Kidney (tissue), 14 donors: Measurements from ENCODE around the gene DDAH2. TPM values are rescaled to one million over a fixed set of nuclear protein-coding genes. Genes with fewer than 3 reads are reported as not detected.

Experiments
- DNase-seq, 5 donors: peaks; one replicate each; pipeline ENCODE4 v3.0.0-alpha.2; 2013 to 2020
- FAIRE-seq: peaks from 2 replicates; lab custom pipeline; 2012; peaks lifted over from hg19 to GRCh38; lab: Jason Lieb, UNC
- H3K27ac ChIP-seq, 2 donors: one replicate each; pipeline ENCODE4 v1.7.0; 2013; ENCODE audit warnings: low read depth in 2 of 2, low read length in 2 of 2, inconsistent platforms in 1 of 2
- H3K27me3 ChIP-seq: one replicate; pipeline ENCODE4 v1.7.1; 2013; ENCODE audit warnings: low read length, inconsistent platforms; ENCODE audit not compliant: control insufficient read depth, insufficient read depth
- H3K36me3 ChIP-seq, 3 donors: one replicate each; pipeline versions ENCODE4 v1.7.0 to v1.7.1; 2013; ENCODE audit warnings: low read length in 3 of 3, control low read depth in 1 of 3, inconsistent platforms in 1 of 3; ENCODE audit not compliant: insufficient read depth in 3 of 3, control insufficient read depth in 2 of 3
- H3K4me1 ChIP-seq, 3 donors: one replicate each; pipeline versions ENCODE4 v1.7.0 to v1.7.1; 2013; ENCODE audit warnings: low read length in 3 of 3, inconsistent platforms in 1 of 3, low read depth in 1 of 3; ENCODE audit not compliant: control insufficient read depth in 2 of 3, insufficient read depth in 2 of 3
- H3K4me3 ChIP-seq, 3 donors: one replicate each; pipeline versions ENCODE4 v1.7.0 to v1.8.1; 2013; ENCODE audit warnings: low read length in 3 of 3, control low read depth in 1 of 3, inconsistent platforms in 1 of 3
- H3K9ac ChIP-seq, 3 donors: one replicate each; pipeline versions ENCODE4 v1.7.0 to v1.7.1; 2013; ENCODE audit warnings: low read length in 3 of 3, control low read depth in 1 of 3, inconsistent platforms in 1 of 3
- H3K9me3 ChIP-seq, 3 donors: one replicate each; pipeline versions ENCODE4 v1.7.0 to v1.7.1; 2013; ENCODE audit warnings: low read length in 3 of 3, control low read depth in 1 of 3, inconsistent platforms in 1 of 3; ENCODE audit not compliant: control insufficient read depth in 2 of 3, insufficient read depth in 1 of 3
- CTCF ChIP-seq: IDR thresholded peaks from 3 replicates; pipeline ENCODE4 v1.5.1; 2012; ENCODE audit warnings: mild to moderate bottlenecking, moderate library complexity, borderline replicate concordance; ENCODE audit not compliant: insufficient read depth; ENCODE audit errors: extremely low read depth
- intact Hi-C: fragments of 100-400 bp; cut with DNase I; formaldehyde crosslinking; loops from one replicate; pipeline ENCODE4 v1.11.1; 2022
- polyA plus RNA-seq: library from polyadenylated mRNA; stranded (reverse); fragments of 350-450 nt; fragmentation: Illumina TruSeq; extraction: RNeasy Lipid Tissue Mini Kit (QIAGEN cat#74804); gene quantifications from one replicate; pipeline ENCODE4 v1.2.3, GENCODE V29; 2014; ENCODE audit warnings: low read depth, low replicate concordance; ENCODE audit not compliant: insufficient read depth
- total RNA-seq: library from RNA; stranded (reverse); fragmentation: NEBNext Ultra II Directional; extraction: Animal tissue kit (Norgen Biotek cat#: 25700); gene quantifications from one replicate; pipeline ENCODE4 v1.2.1, GENCODE V29; 2021
- donor health status: control.
- donor health status: control.
- donor health status: control.
- donor health status: control.
- donor health status: control.
- donor health status: DM: yes; HTN: yes; CAD: no.
- donor health status: Normal renal cell carcinoma (clear cell type).

The DDAH2 gene
- total and polyA plus RNA-seq, 2 donors from 2014 or later = 98.9 to 147 TPM

GRCh38 chr6:31707701-31708100 lies 21.4 kb downstream of the DDAH2 start:
- Histone ChIP-seq H3K9me3 (no peaks in the 10 kb centered on the region), H3K36me3 (no peaks in the 10 kb centered on the region), H3K4me1 (no peaks in the 10 kb centered on the region), H3K27me3 (no peaks in the 10 kb centered on the region), H3K4me3 (no peak overlapping the region), H3K27ac (no peak overlapping the region), H3K9ac (no peak overlapping the region)
- intact Hi-C loops = no loop called here
- FAIRE-seq = no peak
- DNase-seq = no peak
- no peak for TF ChIP-seq CTCF

DNA sequence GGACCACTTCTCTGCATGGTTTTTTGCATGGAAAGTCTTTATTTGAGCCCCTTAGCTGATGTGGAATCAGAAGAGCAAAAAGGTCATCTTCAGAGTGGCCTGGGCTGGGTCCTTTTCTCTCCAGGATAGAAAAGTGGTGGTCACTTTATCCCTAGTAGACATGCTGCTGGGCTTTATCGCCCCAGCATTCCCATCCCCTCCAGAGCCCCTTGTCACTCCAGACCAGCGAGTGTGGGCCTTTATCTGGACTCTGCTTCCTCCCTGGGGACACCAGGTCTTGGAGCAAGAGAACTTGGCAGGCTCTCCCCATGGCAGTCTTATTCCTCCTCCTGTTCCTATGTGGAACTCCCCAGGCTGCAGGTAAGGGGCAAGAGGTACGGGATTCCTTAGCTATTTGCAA lies 22.5 kb downstream of the DDAH2 start, which contains the start of gene LY6G6F:
TSS of gene LY6G6F (plus strand) at position 268 of the 400 bp plus-strand sequence. CDS start at position 309, 41 bp downstream.
- Histone ChIP-seq H3K9me3 (no peaks in the 10 kb centered on the region), H3K36me3 (no peaks in the 10 kb centered on the region), H3K27me3 (no peaks in the 10 kb centered on the region), H3K4me1 (peaks cover 0 to 5% (median 5%) of the 10 kb centered on the region in 3 donors), H3K4me3 (no peak within 1 kb of the TSS), H3K9ac (no peak within 1 kb of the TSS), H3K27ac (no peak within 1 kb of the TSS)
- FAIRE-seq (no peak), DNase-seq (no peak)
- intact Hi-C loops = no loop called here
- no peak for TF ChIP-seq CTCF

DNA sequence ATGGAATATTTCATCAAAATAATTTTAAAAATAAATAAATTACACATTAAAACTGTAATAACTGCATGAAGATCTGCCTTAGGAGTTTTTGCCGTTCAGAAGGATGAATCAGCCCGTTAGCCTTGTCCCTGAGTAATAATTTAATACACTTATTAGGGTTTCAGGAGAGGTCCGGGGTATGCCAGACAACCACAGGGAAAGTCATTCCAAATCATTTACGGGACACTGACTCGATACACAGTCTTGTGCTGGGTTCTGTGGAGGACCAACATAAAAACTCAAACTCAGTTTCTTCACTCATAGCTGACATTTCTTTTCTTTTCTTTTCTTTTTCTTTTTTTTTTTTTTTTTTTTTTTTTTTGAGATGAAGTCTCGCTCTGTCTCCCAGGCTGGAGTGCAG lies 23.2 kb downstream of the DDAH2 start:
- Histone ChIP-seq H3K9ac (no peak overlapping the region), H3K4me3 (no peak overlapping the region), H3K9me3 (no peaks in the 10 kb centered on the region), H3K27ac (no peak overlapping the region), H3K27me3 (no peaks in the 10 kb centered on the region), H3K4me1 (peaks cover 0 to 10% (median 7%) of the 10 kb centered on the region in 3 donors), H3K36me3 (peaks cover 0 to 1% (median 0%) of the 10 kb centered on the region in 3 donors)
- FAIRE-seq (no peak), DNase-seq (no peak)
- no peak for TF ChIP-seq CTCF
- intact Hi-C loops = no loop called here
